Left lobe of liver (tissue), 2 donors: ENCODE data around the gene CDC6. TPM values are rescaled to one million over a fixed set of nuclear protein-coding genes. Genes with fewer than 3 reads are reported as not detected.
A peak's percentile ranks its signal among the peaks of the same experiment; 100 is the strongest.

Experiments
- ATAC-seq: fragments of 200-7000 bp; cut with Tn5 transposase; one replicate; pipeline ENCODE4 v1.9.1; 2020; ENCODE audit warnings: mild to moderate bottlenecking, moderate library complexity
- DNase-seq: peaks from one replicate; pipeline ENCODE4 v3.0.0-alpha.2; 2020; ENCODE audit warnings: low spot score
- total RNA-seq: library from RNA; stranded (reverse); gene quantifications from one replicate; pipeline ENCODE4 v1.2.1, GENCODE V29; 2021
- donor health status: DM: no; HTN: no; CAD: no; lungs with moderate emphysema.
- donor health status: DM: no; HTN: yes; CAD: no.

Gene CDC6
- total RNA-seq, 1 donor from 2014 or later: 1.5 TPM

- ATAC-seq: no peak
- DNase-seq: no peak
Observed at GRCh38 chr17:40338941-40339649, 51.4 kb downstream of the CDC6 start.

GRCh38 chr17:40340327-40340726 lies 52.6 kb downstream of the CDC6 start:
- DNase-seq: no peak
- no peak for ATAC-seq

GRCh38 chr17:40340880-40341807 lies 53.5 kb downstream of the CDC6 start:
- DNase-seq: peak; percentile 93
- ATAC-seq: peak; percentile 65

GRCh38 chr17:40341808-40342503 lies 54.3 kb downstream of the CDC6 start:
- peak; percentile 69 for ATAC-seq
- peak; percentile 88 for DNase-seq

- ATAC-seq: no peak
Observed at GRCh38 chr17:40342504-40343218, 55.0 kb downstream of the CDC6 start.

GRCh38 chr17:40343219-40344119 lies 55.8 kb downstream of the CDC6 start:
- ATAC-seq (no peak), DNase-seq (peak; percentile 53)

More at GRCh38 chr17:40342504-40343218, 55.0 kb downstream of the CDC6 start:
- peak; percentile 54 for DNase-seq

- ATAC-seq: no peak
- DNase-seq: no peak
Observed at GRCh38 chr17:40344421-40345160, 56.9 kb downstream of the CDC6 start.

- DNase-seq (peak; percentile 87), ATAC-seq (peak; percentile 49)
Observed at GRCh38 chr17:40345161-40345993, 57.7 kb downstream of the CDC6 start.

GRCh38 chr17:40345994-40346764 lies 58.5 kb downstream of the CDC6 start:
- ATAC-seq (no peak), DNase-seq (no peak)

GRCh38 chr17:40346765-40347158 lies 59.1 kb downstream of the CDC6 start:
- DNase-seq (peak; percentile 61), ATAC-seq (no peak)

- ATAC-seq (no peak), DNase-seq (peak; percentile 68)
Observed at GRCh38 chr17:40347319-40348135, 59.8 kb downstream of the CDC6 start.

GRCh38 chr17:40348136-40348504 lies 60.4 kb downstream of the CDC6 start:
- no peak for DNase-seq
- no peak for ATAC-seq

- ATAC-seq (peak; percentile 49), DNase-seq (peak; percentile 94)
Observed at GRCh38 chr17:40348562-40349476, 61.1 kb downstream of the CDC6 start.

- peak; percentile 63 for DNase-seq
- no peak for ATAC-seq
Observed at GRCh38 chr17:40349477-40349894, 61.8 kb downstream of the CDC6 start.
